Right forelimb (tissue), 1 donor: ENCODE data around the gene EPHA2.
"Not testable (repeated sequence)": the region's sequence is repeated elsewhere in the genome, so short reads cannot be mapped to it uniquely, and the experiment has no call there.

Experiments
- DNase-seq: peaks from one replicate; pipeline ENCODE4 v3.0.0-alpha.2; 2018

The EPHA2 gene

DNA sequence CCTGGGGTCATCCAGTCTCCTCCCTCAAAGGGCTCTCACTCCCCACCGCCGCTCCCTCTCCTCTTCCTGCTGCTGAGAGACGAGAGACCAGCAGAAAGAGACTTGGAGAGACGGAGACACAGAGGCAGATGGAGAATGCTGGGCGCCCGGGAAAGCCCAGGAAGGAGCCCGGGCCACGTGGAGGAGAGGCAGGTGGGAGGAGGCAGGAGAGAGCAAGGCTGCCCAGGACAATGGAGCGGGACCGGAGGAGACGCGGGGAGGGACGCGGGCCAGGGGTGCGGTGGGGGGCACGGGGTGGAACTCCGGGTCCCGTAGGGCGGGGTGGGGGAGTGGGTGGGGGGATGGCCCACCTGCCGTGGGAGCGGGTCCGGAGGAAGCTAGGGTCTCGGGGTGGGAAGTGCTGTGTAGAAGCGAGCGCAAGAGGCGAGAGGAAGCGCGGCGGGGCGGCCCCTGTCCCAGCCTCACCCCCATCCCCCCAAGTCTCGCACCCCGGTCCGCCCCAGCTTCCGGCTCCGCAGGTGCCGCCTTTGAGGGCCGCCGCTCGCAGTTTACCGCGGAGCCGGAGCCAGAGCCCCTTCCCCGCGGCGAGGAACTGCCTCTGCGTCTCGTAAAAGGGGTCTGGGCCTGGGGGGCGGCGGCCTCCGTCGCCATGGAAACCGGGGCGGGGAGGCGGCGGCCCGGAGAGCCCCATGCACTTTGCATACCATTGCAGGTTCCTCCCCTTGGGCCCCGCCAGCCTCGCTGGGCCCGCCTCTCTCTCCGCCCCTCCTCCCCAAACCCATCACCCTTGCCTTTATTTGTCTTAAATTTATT, 11.7 kb upstream of the EPHA2 start:
- no peak for DNase-seq

GRCh38 chr1:16166117-16166516, 10.2 kb upstream of the EPHA2 start:
- DNase-seq, result no peak

DNA sequence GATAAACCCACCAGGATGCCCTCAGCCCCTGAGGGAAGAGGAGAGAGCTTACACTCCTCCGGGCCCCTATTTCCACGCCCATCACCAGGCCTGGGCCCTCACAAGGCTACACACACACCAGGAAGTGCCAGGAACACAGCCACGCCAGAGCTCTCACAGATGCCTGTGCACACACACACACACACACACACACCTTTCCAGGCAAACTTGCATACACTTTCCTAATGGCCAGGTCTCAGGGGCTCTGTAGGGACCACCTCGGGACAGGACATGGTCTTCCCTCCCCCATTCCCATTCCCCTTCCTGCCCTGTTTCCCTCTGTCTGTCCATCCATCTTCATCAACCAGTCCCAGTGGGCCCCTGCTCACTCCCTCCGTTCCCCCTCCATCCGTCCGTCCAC, 9.7 kb upstream of the EPHA2 start:
- DNase-seq, result no peak

DNA sequence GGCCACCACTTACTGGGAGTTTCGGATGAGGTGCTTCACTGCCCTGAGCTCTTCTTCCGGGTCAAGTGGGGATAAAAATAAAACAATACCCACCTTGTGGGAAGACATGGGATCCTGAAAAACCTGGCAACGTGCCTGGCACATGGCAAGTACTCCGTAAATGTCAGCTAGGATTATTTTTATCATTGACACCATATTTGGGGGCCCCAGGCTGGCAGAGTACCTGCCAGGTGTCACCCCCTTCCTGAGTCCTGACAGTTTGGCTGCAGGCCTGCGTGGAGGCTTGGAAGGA, 9.2 kb upstream of the EPHA2 start:
- no peak for DNase-seq

DNA sequence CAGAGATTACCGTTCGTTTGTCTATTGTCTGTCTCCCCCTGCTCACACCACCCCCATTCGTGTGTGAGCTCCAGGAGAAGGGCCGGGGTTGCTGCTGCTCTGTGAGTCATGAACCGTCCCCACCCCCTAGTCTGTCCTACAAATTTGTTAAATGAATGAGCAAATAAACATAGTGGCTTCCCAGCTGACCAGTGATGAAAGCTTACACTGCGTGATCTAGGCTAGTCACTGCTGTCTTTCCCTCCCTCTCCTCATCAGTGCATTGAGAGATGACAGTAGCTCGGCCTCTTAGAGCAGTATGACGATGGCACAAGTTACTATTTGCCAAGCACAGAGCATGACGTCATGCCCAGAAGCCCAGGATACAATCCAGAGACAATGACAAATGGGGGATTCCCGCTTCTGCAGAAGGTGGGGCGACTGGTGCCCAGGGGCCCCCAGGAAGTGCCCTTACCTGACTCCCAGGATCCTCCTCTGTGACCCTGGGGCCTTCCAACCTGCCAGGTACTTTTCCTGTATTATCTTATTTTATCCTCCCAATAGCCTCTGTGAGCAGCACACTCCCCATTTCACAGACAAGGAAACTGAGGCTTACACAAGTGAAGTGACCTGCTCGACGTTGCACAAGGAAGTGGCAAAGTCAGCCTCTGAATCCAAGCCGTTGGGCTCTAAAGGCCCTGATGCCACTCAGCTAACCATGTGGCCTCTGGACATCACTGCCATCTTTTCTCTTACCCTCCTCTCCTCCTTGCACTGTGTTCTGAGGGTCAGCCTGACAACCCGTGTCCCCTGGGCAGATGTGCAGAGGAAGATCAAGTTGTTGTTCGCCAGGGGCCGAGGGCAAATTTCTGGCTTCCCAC, 8.6 kb upstream of the EPHA2 start:
- no peak for DNase-seq

- not testable (repeated sequence) for DNase-seq
Observed at GRCh38 chr1:16163608-16164212, 7.8 kb upstream of the EPHA2 start.

- no peak for DNase-seq
Observed at GRCh38 chr1:16162163-16162822, 6.4 kb upstream of the EPHA2 start.

DNA sequence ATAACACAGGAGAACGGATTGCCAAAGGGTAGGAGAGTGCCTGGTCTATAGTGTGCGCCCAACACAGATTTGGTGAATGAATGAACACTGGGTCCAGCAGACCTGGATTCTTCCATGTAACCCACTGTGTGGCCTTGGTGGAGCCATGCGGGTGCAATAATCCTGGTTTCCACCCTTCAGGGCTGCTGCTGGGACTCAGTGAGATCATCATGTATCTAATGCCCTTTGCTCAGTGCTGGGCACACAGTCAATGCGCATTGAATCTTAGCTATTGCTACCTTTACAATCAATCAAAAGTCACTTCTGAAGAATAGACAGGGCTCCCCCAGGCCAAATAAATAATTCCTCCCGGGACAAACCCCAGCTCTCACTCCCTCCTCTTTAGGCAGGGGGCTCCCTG, 5.8 kb upstream of the EPHA2 start:
- no peak for DNase-seq

GRCh38 chr1:16158993-16159831, 3.3 kb upstream of the EPHA2 start:
- no peak for DNase-seq

GRCh38 chr1:16158025-16158424, 2.2 kb upstream of the EPHA2 start:
- DNase-seq, result no peak

DNA sequence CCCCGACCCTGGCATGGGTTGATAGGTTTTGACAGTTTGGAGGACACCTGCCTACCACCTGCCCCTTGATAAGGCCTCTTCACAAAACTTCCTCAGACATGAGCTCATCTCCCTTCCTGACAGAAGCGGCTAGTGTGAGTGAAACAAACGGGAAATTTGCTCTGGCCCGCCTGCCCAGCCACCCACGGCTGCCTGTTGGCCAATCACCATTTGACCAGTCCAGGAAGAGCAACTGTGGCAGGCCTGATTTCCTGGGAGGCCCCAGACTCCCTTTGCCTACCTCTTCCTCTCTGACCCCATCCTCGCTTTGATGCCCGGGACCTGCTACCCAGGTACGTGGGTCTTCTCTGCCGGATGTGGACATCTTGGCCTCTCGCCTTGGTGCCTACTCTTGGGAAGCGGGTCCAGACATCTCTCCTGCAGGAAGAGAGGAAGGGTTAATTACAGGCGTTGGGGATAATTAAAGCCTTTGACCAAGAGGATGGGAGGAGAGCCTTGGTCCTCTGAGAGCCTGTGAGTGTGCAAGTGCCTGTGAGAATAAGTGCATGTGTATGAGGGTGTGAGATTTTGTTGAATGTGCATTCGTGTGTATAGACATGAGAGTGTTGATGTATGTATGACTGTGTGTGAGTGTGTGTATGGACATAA, 1.1 kb upstream of the EPHA2 start:
- DNase-seq, result no peak

GRCh38 chr1:16153999-16154673, 1.7 kb downstream of the EPHA2 start:
- DNase-seq, result no peak

GRCh38 chr1:16153096-16153998, 2.5 kb downstream of the EPHA2 start:
- DNase-seq, result no peak

GRCh38 chr1:16152481-16153087, 3.3 kb downstream of the EPHA2 start:
- DNase-seq, result no peak

- no peak for DNase-seq
Observed at GRCh38 chr1:16151995-16152384, 3.9 kb downstream of the EPHA2 start.

DNA sequence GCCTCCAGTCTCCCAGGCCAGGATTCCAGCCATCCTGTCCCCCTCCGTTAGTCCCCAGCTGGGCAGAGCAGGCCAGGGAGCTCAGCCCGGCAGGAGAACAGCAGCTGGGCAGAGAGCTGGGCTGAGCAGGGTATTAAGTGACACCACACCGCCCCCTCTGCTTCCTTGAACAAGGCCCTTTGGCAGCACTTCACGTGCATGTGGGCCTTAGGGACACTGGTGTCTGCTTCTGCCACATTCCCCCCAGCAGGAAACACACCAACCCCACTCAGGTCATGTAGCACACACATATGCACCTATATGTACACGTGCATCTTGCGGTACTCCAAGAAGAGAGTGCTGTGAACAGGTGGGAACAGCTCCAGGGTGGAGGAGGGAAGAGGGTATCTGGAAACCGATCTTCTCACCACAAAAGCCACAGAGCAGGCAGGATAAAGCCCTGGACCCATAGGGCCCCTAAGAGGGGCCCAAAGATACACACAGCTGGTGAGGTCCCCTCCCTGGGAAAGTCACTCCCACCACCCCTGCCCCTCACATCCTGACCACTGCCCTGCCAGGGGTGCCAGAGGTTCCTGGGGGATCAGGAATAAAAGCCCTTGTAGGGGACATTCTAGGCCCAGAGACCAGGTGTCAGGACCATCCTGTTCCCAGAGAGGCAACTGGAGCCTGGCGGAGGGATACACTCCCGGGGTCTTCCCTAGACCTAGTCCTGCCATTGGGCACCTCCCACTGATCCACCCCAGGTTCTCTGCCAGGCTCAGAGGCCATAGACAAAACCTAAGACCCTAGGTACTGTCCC, 4.5 kb downstream of the EPHA2 start:
- no peak for DNase-seq

- no peak for DNase-seq
Observed at GRCh38 chr1:16150508-16150907, 5.4 kb downstream of the EPHA2 start.

DNA sequence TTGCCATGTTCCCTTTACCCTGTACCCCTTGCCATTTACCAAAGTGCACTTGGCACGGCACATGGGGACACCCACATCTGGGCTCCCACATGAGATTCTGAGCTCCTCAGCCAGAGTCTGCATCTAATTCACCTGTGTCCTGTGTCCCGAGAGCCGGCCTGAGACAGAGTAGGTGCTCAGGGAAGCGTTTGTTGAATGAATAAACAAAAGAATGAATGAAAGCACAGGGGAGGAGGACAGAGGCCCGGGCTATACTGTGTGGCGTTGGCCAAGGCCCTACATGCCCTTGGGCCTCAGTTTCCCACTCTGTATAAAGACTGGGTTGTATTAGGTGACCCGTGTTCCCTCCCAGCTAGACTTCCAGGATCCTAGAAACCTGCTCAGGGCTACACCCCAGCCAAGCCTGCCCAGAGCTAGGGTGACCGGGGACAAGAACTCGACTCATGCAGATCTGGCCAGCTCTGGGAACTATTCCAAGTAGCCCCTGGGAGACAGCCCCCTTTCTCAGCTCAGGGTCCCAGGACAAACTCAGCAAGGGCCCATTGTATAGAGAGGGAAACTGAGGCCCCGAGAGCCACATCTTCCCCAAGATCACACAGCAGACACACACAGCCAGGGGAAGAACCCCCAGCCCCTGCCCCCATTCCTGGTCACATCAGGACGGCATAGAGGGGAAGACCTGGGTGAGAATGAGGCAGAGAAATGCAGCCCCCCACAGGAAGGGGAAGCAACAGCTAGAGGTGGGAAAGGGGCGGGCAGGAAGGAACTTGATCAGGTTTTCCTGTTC, 6.0 kb downstream of the EPHA2 start:
- no peak for DNase-seq
